Stimulated activated CD8-positive, alpha-beta memory T cell treated with anti-CD3 and anti-CD28 coated beads, Interleukin-7, amount 100 ng/mL, for 1 hour (primary cell): ENCODE measurements around the gene HDHD2.

ENCODE experiments used
- DNase-seq, 2 donors: peaks; one replicate each; pipeline ENCODE4 v3.0.0-alpha.2; 2020; ENCODE audit warnings: low read depth in 2 of 2

Gene HDHD2

GRCh38 chr18:47062471-47062870, 87.8 kb downstream of the HDHD2 start:
- DNase-seq: no peak
